GM21390 (cell line): Measurements from ENCODE around the gene SPON1.
"Not testable (repeated sequence)": the region's sequence is repeated elsewhere in the genome, so short reads cannot be mapped to it uniquely, and the experiment has no call there.

ENCODE experiments used
- ATAC-seq: cut with Tn5 transposase; IDR thresholded peaks from one replicate; pipeline ENCODE4 v1.9.1; 2021; ENCODE audit not compliant: unreplicated experiment

SPON1 gene

DNA sequence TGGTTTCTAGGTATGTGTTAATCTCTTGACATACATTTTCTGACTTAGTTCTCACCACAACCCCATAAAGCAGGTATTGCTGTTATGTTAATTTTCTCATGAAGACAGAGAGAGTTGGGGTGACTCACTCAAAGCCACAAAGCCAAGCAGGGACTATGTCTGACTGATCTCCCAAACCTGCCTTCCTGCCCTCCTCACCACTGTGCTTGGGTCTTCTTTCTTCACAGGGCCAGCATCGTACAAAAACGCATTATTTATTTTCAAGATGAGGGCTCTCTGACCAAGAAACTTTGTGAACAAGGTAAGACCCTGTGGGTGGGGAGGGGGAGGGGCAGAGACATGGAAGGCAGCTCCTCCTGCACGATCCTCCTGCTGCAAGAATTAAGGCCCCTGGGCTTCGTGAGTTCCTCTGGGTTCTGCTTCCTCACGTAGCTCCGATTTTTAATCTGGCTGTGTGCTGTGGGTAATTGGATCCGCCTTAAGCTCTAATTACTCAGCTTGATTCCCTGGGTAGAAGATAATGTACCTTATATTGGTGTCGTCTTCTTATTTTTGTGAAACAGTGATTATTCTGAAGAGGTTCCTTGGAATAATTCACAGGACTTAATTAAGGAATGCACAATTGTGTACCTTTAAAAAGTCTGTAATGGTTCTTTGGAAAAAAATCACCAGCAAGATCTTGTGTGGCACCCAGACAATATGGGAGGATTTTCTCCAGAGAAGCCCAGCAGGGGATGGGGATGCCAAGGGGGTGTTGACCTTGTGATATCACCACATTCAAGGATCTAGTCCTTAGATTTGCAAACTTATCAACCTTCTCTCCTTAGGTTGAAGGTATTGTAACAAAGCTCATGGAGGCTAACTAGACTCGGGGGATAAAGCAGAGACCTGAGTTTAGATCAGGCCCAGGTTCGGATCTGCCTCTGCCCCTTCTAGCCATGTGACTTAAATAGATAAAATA, 112.9 kb downstream of the SPON1 start:
- no peak for ATAC-seq

DNA sequence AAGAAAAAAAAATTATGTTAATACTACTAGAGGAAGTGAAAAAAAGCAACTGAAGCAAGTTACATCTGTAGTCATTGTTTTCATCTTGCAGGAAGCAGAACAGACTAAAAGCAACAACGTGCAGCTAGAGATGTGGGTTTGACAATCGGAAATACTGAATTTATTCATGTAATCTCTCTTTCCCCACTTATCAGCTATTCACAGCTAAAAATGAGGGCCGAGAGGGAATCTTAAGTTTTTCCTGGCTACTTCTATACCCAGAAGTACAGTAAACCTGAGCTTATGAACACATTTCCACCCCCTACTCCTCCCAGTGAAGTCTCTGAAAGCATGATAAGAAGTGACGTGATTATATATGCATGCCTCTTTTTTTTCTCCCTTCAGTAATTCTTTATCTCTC, 116.5 kb downstream of the SPON1 start:
- no peak for ATAC-seq

DNA sequence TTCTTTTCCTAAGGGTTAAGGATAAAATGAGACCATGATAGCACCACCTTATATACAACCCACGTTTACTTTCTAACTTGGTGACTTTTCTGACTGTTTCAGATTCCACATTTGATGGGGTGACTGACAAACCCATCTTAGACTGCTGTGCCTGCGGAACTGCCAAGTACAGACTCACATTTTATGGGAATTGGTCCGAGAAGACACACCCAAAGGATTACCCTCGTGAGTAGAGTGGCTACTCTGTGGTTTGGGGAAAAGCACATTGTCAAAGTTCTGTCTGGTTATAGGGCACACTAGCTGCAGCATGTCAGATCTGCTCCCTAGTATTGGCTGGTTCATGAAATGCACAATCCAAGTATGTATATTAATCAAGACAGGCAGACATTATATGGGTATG, 117.3 kb downstream of the SPON1 start:
- ATAC-seq, result no peak

DNA sequence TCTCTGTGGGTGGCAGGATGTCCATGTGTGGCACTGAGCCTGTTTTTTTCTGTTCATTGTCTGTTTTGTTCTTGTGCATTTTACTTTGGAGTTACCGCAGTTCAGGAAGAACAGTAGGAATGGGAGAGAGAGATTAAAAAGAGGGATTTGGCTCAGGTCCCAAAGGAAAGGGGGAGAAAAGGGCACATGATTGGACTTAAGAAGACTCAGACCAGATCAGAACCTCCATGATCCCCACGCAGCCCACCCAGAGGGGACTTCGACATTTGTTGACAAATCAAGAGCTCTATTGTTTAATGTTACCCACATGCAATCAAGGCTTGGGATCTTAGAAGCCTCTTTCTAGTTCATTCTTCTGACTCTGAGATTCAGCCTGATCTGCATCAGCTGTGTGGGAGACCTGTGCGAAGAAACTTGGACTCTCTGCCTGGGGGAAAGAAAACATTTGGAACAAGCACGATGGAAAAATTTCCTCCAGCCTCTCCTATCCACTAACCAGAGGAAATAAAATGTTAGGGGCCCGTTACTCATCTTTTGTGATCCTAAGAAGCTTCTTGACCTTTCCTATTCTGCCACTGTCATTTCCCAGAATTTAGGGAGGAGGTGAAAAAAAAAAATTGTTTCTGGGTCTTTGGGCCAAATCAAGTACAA, 119.2 kb downstream of the SPON1 start:
- no peak for ATAC-seq

DNA sequence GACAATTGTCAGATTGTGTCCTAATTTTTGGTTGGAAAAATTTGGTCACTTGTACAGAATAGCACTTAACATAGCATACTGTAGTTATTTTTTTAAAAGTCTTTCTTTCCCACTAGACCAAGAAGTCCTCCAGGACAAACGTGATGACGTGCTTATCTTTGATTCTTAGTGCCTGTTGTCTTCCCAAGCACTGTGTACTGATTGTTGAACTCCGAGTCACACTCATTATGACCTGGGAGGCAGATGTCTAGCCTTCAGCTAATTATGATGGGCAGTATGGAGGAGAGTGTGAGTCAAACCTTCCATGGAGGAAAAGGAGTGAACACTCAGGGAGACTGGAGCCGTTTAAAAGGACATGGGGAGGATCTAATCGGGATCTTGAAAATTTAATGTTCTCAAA, 119.8 kb downstream of the SPON1 start:
- ATAC-seq, result no peak

DNA sequence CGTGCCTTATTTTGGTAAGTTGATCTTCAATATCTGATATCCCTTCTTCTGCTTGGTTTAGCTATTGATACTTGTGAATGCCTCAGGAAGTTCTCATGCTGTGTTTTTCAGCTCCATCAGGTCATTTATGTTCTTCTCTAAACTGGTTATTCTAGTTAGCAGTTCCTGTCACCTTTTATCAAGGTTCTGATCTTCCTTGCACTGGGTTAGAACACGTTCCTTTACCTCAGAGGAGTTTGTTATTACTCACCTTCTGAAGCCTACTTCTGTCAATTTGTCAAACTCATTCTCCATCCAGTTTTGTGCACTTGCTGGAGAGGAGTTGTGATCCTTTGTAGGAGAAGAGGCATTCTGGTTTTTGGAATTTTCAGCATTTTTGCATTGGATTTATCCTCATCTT, 126.3 kb downstream of the SPON1 start:
- ATAC-seq, result not testable (repeated sequence)

DNA sequence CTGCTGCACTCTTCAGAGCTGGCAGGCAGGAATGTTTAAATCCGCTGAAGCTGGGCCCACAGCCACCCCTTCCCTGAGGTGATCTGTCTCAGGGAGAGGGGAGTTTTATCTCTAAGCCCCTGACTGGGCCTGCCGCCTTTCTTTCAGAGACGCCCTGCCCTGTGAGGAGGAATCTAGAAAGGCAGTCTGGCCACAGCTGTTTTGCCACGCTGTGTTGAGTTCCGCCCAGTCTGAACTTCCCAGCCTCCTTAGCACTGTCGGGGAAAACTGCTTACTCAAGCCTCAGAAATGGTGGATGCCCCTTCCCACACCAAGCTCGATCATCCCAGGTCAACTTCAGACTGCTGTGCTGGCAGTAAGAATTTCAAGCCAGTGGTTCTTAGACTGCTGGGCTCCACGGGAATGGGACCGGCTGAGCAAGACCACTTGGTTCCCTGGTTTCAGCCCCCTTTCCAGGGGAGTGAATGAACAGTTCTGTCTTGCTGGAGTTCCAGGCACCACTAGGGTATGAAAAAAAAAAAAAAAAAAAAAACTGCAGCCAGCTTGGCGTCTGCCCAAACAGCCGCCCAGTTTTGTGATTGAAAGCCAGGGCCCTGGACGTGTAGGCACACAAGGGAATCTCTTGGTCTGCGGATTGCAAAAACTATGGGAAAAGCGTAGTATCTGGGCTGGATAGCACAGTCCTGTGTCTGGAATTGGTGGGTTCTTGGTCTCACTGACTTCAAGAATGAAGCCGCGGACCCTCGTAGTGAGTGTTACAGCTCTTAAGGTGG, 127.4 kb downstream of the SPON1 start:
- ATAC-seq, result no peak

DNA sequence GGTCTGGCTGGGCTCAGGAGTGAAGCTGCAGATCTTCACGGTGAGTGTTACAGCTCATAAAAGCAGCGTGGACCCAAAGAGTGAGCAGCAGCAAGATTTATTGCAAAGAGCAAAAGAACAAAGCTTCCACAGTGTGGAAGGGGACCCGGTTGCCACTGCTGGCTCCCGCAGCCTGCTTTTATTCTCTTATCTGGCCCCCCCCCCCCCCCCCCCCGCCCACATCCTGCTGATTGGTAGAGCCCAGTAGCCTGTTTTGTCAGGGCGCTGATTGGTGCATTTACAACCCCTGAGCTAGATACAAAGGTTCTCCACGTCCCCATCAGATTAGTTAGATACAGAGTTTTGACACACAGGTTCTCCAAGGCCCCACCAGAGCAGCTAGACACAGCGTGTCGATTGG, 128.1 kb downstream of the SPON1 start:
- not testable (repeated sequence) for ATAC-seq

DNA sequence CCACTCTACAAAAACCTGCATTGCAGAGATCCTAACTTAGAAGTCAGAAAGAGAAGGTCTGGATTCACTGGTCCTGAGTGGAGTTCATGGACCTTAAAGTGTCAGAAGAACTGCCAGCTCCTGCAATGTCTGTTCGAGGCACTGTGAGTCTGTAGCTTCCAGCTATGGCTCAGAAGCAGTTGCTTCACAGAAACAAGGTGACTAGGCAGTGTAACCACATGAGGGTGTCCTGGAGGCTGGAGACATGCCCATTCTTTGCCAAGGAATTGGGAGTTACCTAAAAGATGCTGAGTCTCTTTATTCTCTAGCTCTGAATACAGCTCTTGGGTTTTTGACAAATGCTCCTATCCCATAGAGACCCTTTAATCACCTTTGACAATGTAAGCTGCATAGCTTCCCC, 130.5 kb downstream of the SPON1 start:
- ATAC-seq, result no peak

DNA sequence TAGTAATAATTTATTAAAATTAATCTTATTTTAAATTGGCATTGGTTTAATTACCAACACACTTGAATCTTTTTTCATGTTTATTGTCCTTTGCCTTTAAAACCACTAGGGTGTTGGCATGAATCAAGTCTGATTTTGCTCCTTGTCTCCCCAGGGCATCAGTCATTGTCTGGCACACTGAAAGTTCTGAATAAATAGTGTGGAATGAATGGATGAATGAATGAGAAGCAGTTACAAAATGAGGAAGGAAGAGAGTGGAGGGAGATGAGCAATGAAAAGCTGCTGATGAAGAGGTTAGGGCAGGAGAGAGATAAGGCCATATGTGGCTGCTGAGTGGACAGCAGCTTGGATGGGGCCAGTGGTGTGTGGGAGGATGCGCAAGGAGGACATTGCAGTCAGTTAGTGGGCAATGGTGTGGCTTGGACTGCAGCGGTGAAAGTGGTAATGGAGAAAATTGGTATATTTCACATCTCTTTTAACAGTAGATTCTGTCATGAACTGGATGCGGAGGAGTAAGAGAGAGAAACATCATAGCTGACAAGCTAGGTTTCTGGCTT, 132.0 kb downstream of the SPON1 start:
- ATAC-seq, result no peak

DNA sequence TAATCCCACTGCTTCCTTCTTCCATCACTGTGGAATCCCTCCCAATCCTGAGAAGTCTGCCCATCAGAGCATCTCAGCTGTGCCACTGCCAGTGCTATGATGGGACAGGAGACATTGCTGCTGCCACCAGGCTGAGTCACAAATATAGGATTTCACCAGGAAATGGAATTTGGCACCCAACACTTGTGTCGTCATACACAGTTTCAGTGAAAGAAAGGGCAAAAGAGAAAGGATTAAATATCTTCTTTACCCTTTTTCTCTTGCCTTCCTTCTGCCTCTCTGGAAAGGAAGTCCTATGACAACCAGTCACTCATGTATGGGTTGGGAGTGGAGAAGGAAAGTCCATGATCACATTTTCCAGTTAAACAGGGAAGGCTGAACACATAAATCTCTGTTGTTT, 133.4 kb downstream of the SPON1 start:
- ATAC-seq, result no peak

DNA sequence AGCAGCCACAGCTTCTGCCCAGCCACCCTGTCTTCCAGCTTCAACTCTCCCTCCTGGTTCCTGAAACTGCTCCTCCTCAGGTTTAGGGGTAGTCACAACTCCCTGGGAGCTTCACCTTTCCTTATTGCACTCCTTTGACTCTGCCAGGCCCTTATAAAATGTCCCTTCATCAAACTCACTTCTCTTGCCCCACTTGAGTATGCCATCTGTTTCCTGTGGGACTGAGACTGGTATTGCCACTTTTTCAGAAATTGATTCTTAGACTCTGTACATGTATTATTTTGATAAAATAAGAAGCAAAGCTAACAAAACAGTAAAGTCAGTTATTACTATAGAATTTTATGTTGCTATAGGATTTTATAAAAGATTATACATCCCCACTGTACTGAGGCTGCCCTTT, 134.1 kb downstream of the SPON1 start:
- ATAC-seq, result no peak

DNA sequence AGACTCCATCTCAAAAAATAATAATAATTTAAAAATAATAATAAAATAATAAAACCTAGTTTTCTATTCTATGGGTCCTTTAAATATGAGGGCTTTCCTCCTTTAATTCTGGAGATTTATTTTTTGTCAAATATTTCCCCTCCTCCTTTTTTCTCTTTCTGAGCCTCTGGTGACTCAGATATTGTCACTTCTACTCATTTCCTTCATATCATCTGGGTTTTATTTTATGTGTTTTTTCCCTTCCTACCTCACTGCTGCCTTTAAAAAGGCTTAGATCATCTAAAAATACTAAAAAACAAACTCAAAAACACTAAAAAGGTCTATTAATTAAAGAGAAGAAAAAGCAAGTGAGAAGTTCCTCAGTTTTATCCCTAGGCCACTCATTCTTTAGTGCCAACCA, 138.9 kb downstream of the SPON1 start:
- ATAC-seq, result no peak

DNA sequence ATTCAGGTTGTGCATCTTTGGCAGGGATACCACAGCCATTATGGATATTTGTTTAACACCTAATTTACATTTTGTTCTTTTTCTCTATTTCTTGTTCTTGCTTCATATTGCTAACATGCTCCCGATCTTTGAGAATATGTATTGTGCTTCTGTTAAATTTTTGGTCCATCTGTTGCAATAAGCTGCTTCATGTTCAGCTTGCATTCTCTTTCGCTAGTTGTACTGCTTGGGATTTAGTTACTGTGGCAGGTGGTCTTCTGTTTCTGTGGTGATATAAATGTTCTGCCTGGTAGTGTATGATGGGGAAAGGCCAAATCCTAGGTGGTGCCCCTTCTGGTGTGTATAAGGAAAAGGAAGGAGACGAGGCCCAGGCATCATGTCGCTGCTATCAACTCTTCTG, 140.2 kb downstream of the SPON1 start:
- no peak for ATAC-seq

DNA sequence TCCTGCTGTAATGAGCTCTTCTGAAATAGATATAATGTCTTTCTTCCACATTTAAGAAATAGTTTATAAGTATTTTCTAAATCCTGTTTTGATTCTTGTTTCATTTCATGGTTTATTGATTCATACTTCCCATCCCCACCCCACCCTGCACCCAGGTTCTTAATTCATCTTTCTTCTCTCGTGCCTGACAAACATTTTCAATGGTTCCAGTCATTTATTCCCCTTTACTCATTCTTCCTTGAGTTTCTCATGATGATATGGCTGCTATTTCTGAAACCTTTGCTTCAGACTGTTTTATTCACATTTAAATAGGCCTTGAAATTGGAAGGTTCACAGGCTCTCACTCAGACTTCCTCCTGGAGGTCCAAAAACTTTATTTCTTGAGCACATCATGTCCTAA, 142.9 kb downstream of the SPON1 start:
- no peak for ATAC-seq

DNA sequence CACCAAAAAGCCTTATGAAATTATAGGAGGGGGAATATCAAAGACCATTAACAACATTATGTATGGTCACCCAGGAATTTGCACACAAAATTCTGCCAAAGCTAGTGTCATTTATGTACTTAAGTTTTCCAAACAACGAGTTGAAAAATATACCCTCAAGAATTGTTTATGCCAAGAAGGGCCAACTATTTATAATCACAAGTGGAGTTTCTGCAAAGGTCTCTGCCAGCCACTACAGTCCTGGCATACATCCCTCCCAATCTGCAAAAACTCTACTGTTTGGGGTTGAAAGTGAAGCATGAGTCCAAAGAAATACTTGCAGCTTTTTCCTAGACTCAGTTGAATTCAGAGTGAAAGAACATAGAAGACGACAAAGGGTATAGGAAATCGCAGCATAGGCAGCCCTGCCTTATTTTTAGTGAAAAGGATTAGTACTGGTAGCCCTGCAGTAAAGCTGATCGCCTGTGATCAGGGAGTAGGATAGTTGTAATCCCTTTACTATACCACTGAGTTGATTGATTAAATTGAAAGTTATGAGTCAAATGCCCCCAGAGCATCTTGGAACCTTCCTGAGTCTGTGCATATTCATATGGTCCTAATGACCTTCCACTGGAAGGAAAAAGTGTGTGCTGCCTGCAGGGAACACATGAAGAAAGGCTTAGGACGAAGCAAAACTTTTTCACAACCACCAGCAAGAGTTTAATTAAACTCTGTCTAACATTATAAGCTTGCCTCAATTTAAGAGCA, 144.0 kb downstream of the SPON1 start:
- no peak for ATAC-seq

DNA sequence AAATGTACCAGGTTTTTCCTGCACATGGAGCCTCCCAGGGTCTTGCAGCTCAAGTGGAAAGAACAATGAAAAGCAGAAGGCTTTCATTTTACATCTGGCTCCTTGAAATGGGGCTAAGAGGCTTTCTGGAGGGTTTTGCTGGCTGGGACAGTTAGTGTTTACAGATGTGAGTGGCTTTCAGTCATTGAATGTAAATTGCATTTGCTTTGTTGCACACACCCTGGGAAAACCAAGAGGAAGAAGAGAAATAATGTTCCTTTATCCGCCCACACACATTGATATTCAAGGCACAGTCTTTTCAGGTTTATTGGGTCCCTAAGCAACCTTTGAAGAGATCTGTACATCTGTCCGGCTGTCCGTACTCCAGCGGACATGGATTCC, 144.5 kb downstream of the SPON1 start:
- ATAC-seq, result no peak

DNA sequence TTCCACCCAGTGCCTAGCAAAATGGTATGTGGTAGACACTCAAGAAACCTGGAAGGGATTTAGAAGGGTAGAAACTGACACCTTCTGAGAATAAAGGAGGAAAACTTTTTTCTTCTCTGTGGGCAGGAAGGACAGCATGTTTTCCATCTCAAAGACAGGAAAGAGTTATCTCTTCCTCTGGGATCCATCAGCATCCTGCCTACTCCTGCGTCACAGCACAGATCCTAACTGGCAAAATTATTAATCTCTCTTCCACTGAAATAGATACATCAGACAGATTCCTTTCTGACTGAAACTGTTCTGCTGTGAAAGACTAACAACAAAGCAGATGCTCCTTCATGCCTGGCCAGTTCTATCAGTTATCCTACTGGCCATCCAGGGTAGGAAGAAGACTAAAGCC, 147.2 kb downstream of the SPON1 start:
- no peak for ATAC-seq

DNA sequence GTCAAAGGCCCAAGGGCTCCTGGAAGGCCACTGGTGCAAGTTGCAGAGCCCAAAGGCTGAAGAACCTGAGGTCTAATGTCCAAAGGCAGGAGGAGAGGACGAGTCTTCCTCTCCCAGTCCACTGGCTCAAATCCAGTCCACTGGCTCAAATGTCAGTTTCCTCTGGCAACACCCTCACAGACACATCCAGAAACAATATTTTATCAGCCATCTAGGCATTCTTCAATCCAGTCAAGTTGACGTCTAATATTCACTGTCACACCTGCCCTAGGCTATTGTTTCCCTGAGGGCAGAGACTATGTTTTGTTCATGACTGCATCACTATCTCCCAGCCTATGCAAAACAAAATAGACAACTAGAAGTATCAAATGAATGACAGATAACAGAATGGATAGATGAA, 148.1 kb downstream of the SPON1 start:
- no peak for ATAC-seq

DNA sequence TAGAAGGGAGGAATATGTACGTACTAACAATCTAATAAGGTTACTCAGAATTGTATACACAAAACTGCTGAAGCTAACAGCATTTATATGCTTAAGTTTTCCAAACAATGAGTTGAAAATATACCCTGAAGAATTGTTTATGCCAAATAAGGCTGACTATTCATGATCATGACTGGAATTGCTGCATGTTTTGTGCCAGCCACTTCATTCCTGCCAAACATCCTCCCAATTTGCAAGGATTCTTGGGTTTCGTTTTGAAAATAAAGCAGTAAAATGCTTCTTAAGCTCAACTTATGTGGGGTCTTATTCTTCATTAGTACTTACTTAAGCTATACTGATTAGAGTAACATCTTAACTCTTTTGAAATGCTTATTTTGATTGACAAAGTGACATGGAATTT, 149.0 kb downstream of the SPON1 start:
- no peak for ATAC-seq

DNA sequence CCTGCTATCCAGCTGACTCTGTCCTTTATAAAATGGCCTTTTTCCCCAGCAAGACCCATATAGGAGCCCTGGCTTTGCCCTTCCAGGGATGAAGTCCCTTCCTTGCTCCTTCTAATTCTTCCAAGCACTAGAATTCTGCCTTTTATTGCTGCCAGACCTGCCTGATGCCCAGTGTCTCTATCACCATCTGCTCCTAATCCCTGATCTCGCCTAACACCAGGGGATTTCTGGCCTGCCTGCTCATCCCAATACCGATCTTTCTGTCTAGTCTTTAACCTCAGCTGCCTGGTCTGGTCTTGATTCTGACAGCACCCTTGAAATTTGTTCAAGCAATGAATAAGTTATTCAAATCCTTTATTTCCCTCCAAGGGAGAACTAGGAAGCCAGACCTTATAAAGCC, 150.2 kb downstream of the SPON1 start:
- no peak for ATAC-seq
